IPS DF 6.9 (cell line): ENCODE data around the gene CERS6.

Experiments
- DNase-seq: peaks from one replicate; pipeline ENCODE4 v3.0.0-alpha.2; 2013; ENCODE audit warnings: low read depth, low spot score
- H3K27ac ChIP-seq: one replicate; pipeline ENCODE4 v1.5.1; 2013; ENCODE audit warnings: low read length, control low read depth
- H3K27me3 ChIP-seq: 2 replicates; pipeline ENCODE4 v1.6.1; 2013; ENCODE audit warnings: mild to moderate bottlenecking, low read length; ENCODE audit not compliant: control insufficient read depth, insufficient read depth
- H3K36me3 ChIP-seq: 2 replicates; pipeline ENCODE4 v1.6.1; 2013; ENCODE audit warnings: low read length; ENCODE audit not compliant: control insufficient read depth, insufficient read depth
- H3K4me1 ChIP-seq: 2 replicates; pipeline ENCODE4 v1.6.1; 2013; ENCODE audit warnings: low read length; ENCODE audit not compliant: control insufficient read depth, insufficient read depth
- H3K4me3 ChIP-seq: 2 replicates; pipeline ENCODE4 v1.5.1; 2013; ENCODE audit warnings: mild to moderate bottlenecking, low read length
- H3K9me3 ChIP-seq: 2 replicates; pipeline ENCODE4 v1.6.1; 2013; ENCODE audit warnings: low read length, inconsistent platforms; ENCODE audit not compliant: control insufficient read depth, insufficient read depth
- WGBS: extraction: QIAGEN DNeasy Blood & Tissue Kit; methylation state at CpG from one replicate; pipeline ENCODE4 v1.1.7; 2013; ENCODE audit warnings: mixed read lengths, missing lambda C conversion rate; ENCODE audit not compliant: insufficient read length, insufficient coverage; 5-methylcytosine and 5-hydroxymethylcytosine counted together

Gene CERS6

GRCh38 chr2:168565512-168565911, 109.4 kb downstream of the CERS6 start:
- Histone ChIP-seq H3K27me3 (no peaks in the 10 kb centered on the region), H3K27ac (no peak overlapping the region), H3K36me3 (no peaks in the 10 kb centered on the region), H3K4me1 (peaks cover 4% of the 10 kb centered on the region; the same call in 1 of the 2 replicates), H3K4me3 (no peak overlapping the region), H3K9me3 (no peaks in the 10 kb centered on the region)
- DNase-seq, result no peak
- no CpG with 5 or more reads among the region's 2 CpGs for WGBS

DNA sequence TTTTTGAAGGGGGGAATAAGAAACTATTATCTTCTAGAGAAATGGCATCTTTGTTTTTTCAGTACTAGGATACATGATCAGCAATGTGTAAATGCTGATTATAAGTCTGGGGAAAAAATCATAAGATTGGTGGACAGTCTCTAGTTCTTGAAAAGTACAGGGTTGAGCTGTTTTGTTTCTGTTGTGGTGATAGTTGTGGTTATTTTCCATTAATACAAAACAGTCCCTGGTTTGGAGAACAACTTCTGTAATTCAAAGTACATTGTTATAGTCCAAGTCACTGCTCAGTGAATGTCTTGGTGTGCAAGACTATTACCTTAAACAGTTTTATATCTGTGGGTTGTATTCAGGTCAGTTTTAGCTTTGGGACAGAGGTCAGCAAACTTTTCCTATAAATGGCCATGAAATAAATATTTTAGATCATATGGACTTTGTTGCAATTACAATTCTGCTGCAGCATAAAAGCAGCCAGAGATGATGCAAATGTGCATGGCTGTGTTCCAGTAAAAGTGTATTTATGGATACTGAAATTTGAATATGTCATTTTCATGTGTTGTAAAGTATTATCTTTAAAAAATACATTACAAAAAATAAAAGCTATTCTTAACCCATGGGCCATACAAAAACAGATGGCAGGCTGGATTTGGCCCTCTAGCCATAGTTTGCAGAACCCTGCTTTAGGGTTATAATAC, 111.0 kb downstream of the CERS6 start:
- Histone ChIP-seq H3K27me3 (no peaks in the 10 kb centered on the region), H3K4me3 (no peak overlapping the region), H3K9me3 (no peaks in the 10 kb centered on the region), H3K36me3 (no peaks in the 10 kb centered on the region), H3K27ac (no peak overlapping the region), H3K4me1 (peaks cover 4% of the 10 kb centered on the region; the same call in 1 of the 2 replicates)
- no peak for DNase-seq

GRCh38 chr2:168567836-168568235, 111.8 kb downstream of the CERS6 start:
- H3K27ac ChIP-seq, result no peak overlapping the region
- WGBS, result no CpG with 5 or more reads among the region's 4 CpGs

GRCh38 chr2:168568476-168569267, 112.6 kb downstream of the CERS6 start:
- Histone ChIP-seq H3K9me3 (no peaks in the 10 kb centered on the region), H3K4me3 (no peak overlapping the region), H3K27me3 (no peaks in the 10 kb centered on the region), H3K27ac (no peak overlapping the region), H3K4me1 (peaks cover 4% of the 10 kb centered on the region; the same call in 1 of the 2 replicates), H3K36me3 (no peaks in the 10 kb centered on the region)
- DNase-seq, result no peak
- no CpG with 5 or more reads among the region's 6 CpGs for WGBS

More at GRCh38 chr2:168567836-168568235, 111.8 kb downstream of the CERS6 start:
- no peak for DNase-seq
- Histone ChIP-seq H3K9me3 (no peaks in the 10 kb centered on the region), H3K4me3 (no peak overlapping the region), H3K4me1 (peaks cover 4% of the 10 kb centered on the region; the same call in 1 of the 2 replicates), H3K27me3 (no peaks in the 10 kb centered on the region), H3K36me3 (no peaks in the 10 kb centered on the region)

- WGBS, result no CpG with 5 or more reads among the region's 5 CpGs
- H3K27ac ChIP-seq, result no peak overlapping the region
Observed at GRCh38 chr2:168571061-168571460, 115.0 kb downstream of the CERS6 start.

GRCh38 chr2:168573128-168573903, 117.2 kb downstream of the CERS6 start:
- Histone ChIP-seq H3K4me1 (no peaks in the 10 kb centered on the region), H3K27ac (no peak overlapping the region), H3K4me3 (no peak overlapping the region), H3K27me3 (no peaks in the 10 kb centered on the region), H3K36me3 (no peaks in the 10 kb centered on the region), H3K9me3 (no peaks in the 10 kb centered on the region)
- DNase-seq, result no peak
- WGBS, result no CpG with 5 or more reads among the region's 1 CpG

More at GRCh38 chr2:168571061-168571460, 115.0 kb downstream of the CERS6 start:
- no peak for DNase-seq
- Histone ChIP-seq H3K9me3 (no peaks in the 10 kb centered on the region), H3K27me3 (no peaks in the 10 kb centered on the region), H3K4me1 (no peaks in the 10 kb centered on the region), H3K36me3 (no peaks in the 10 kb centered on the region), H3K4me3 (no peak overlapping the region)

GRCh38 chr2:168574856-168575630, 119.0 kb downstream of the CERS6 start:
- no peaks in the 10 kb centered on the region for H3K9me3 ChIP-seq
- no peaks in the 10 kb centered on the region for H3K36me3 ChIP-seq
- no peaks in the 10 kb centered on the region for H3K4me1 ChIP-seq
- H3K27me3 ChIP-seq, result no peaks in the 10 kb centered on the region
- no peak overlapping the region for H3K27ac ChIP-seq
- DNase-seq, result no peak
- no CpG with 5 or more reads among the region's 4 CpGs for WGBS
- no peak overlapping the region for H3K4me3 ChIP-seq

- Histone ChIP-seq H3K9me3 (no peaks in the 10 kb centered on the region), H3K4me1 (no peaks in the 10 kb centered on the region), H3K27ac (no peak overlapping the region), H3K4me3 (no peak overlapping the region), H3K27me3 (no peaks in the 10 kb centered on the region), H3K36me3 (no peaks in the 10 kb centered on the region)
- no peak for DNase-seq
- WGBS, result no CpG with 5 or more reads among the region's 5 CpGs
Observed at GRCh38 chr2:168577885-168578284, 121.8 kb downstream of the CERS6 start.

DNA sequence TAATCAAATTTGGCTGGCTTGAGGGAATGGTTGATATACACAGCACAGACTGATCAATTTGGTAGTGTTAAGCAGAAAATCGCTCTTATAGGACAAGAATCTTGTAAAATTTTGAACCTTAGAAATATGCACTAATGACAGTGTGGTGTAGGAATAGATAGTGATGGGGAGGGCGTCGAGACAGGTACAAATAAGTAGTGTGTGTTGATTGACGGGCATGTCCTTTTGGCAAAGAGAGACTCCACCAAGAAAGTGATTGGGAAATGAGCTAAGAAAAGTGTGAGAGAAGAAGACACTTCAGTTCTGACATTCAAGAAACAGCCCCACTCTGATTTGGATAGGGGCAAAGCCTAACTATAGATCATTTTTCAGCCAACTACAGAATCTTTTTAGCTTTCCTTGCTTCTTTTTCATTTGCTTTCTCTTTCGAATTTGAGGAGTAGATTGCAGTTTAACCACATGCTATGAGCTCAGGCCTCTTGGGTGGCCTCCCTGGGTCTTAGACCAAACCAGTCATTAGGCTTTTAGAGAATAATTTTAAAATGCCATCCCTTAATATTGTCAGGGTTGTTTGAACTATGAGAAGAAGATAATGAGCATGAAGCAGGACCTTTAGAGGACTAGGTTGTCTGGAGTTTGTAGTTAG, 127.1 kb downstream of the CERS6 start:
- Histone ChIP-seq H3K36me3 (no peaks in the 10 kb centered on the region), H3K4me3 (no peak overlapping the region), H3K9me3 (no peaks in the 10 kb centered on the region), H3K27ac (no peak overlapping the region), H3K4me1 (no peaks in the 10 kb centered on the region), H3K27me3 (no peaks in the 10 kb centered on the region)
- 100% methylated on average over 3 of the region's 5 CpGs for WGBS
- no peak for DNase-seq
